Measurements from ENCODE around the gene CAMTA1. TPM values are rescaled to one million over a fixed set of nuclear protein-coding genes. Genes with fewer than 3 reads are reported as not detected.

Gene CAMTA1
- polyA plus RNA-seq, 1 of the 3 experiments (the other 2 are of a cell fraction) = 63.1 TPM

DNA sequence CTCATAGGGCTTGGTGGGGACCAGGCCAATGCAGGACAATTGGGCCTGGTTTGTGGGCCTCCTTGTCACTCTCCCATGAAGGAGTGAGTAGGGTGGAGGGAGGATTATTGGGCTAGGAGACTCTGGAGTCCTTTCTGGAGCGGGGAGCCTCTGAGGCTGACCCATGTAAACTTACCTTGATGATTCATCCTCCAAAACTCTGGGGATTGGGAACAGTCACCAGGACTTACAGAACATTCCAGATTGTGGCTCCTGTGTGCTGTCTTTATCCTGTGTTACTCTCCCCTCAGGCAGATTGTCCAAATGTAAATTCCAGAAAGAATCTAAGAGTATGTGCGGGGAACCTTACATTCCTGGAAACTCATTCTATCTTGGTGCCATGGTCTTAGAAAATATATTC, 197.6 kb downstream of the CAMTA1 start:
- POLR2A ChIA-PET = no interaction called here
- Histone ChIP-seq H4K20me1 (ENCODE audit: insufficient read depth) (no peaks in the 10 kb centered on the region), H3K4me2 (no peak overlapping the region), H3K9ac (no peak overlapping the region), H3K79me2 (ENCODE audit: insufficient read depth) (no peaks in the 10 kb centered on the region), H2AFZ (ENCODE audit: low read depth) (no peak overlapping the region), H3K27ac (ENCODE audit: low read depth in 2 of 2, low read length in 1 of 2) (no peak overlapping the region), H3K9me3 (no peaks in the 10 kb centered on the region), H3K4me3 (ENCODE audit: low read depth in 2 of 2, low read length in 1 of 2) (no peak overlapping the region), H3F3A (replicated peaks; ENCODE audit: insufficient read depth) (no peaks in the 10 kb centered on the region), H3K36me3 (replicated peaks in 1 of 2; ENCODE audit: control insufficient read depth in 1 of 2, insufficient read depth in 2 of 2, low read length in 1 of 2) (no peaks in the 10 kb centered on the region), H3K9me2 (no peaks in the 10 kb centered on the region), H3K4me1 (ENCODE audit: control insufficient read depth in 1 of 2, insufficient read depth in 2 of 2, low read depth in 1 of 2, low read length in 1 of 2) (no peaks in the 10 kb centered on the region), H3K27me3 (ENCODE audit: insufficient read depth) (no peaks in the 10 kb centered on the region)
- CTCF ChIA-PET = no interaction called here
- DNase-seq = no peak
- TF ChIP-seq EP300 (IDR thresholded peaks at IDR 0.05; ENCODE audit: borderline replicate concordance in 1 of 2, low read depth in 1 of 2, low read length in 1 of 2) (no peak), JUND (IDR thresholded peaks at IDR 0.05) (no peak), NFIC (IDR thresholded peaks at IDR 0.05; ENCODE audit: borderline replicate concordance) (no peak), USF2 (IDR thresholded peaks at IDR 0.05; ENCODE audit: borderline replicate concordance, low read depth, low read length) (no peak), SMC3 (IDR thresholded peaks at IDR 0.05; ENCODE audit: low read depth, low read length) (no peak), ELF1 (IDR thresholded peaks at IDR 0.05) (no peak), GATA2 (CRISPR knock-in tag; IDR thresholded peaks at IDR 0.05) (no peak), FOXM1 (IDR thresholded peaks at IDR 0.05; ENCODE audit: low read depth) (no peak), ZBTB33 (IDR thresholded peaks at IDR 0.05; ENCODE audit: borderline replicate concordance, low read depth) (no peak), CTCF (IDR thresholded peaks at IDR 0.05) (no peak), MEF2A (IDR thresholded peaks at IDR 0.05; ENCODE audit: borderline replicate concordance, low read depth) (no peak)
- TF ChIP-seq, protein P1, sequence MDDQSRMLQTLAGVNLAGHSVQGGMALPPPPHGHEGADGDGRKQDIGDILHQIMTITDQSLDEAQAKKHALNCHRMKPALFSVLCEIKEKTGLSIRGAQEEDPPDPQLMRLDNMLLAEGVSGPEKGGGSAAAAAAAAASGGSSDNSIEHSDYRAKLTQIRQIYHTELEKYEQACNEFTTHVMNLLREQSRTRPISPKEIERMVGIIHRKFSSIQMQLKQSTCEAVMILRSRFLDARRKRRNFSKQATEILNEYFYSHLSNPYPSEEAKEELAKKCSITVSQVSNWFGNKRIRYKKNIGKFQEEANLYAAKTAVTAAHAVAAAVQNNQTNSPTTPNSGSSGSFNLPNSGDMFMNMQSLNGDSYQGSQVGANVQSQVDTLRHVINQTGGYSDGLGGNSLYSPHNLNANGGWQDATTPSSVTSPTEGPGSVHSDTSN (IDR thresholded peaks at IDR 0.05) = no peak
- TF ChIP-seq, protein P2, sequence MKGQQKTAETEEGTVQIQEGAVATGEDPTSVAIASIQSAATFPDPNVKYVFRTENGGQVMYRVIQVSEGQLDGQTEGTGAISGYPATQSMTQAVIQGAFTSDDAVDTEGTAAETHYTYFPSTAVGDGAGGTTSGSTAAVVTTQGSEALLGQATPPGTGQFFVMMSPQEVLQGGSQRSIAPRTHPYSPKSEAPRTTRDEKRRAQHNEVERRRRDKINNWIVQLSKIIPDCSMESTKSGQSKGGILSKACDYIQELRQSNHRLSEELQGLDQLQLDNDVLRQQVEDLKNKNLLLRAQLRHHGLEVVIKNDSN (IDR thresholded peaks at IDR 0.05; ENCODE audit: borderline replicate concordance, low read depth) = no peak
- TF ChIP-seq, protein P3, sequence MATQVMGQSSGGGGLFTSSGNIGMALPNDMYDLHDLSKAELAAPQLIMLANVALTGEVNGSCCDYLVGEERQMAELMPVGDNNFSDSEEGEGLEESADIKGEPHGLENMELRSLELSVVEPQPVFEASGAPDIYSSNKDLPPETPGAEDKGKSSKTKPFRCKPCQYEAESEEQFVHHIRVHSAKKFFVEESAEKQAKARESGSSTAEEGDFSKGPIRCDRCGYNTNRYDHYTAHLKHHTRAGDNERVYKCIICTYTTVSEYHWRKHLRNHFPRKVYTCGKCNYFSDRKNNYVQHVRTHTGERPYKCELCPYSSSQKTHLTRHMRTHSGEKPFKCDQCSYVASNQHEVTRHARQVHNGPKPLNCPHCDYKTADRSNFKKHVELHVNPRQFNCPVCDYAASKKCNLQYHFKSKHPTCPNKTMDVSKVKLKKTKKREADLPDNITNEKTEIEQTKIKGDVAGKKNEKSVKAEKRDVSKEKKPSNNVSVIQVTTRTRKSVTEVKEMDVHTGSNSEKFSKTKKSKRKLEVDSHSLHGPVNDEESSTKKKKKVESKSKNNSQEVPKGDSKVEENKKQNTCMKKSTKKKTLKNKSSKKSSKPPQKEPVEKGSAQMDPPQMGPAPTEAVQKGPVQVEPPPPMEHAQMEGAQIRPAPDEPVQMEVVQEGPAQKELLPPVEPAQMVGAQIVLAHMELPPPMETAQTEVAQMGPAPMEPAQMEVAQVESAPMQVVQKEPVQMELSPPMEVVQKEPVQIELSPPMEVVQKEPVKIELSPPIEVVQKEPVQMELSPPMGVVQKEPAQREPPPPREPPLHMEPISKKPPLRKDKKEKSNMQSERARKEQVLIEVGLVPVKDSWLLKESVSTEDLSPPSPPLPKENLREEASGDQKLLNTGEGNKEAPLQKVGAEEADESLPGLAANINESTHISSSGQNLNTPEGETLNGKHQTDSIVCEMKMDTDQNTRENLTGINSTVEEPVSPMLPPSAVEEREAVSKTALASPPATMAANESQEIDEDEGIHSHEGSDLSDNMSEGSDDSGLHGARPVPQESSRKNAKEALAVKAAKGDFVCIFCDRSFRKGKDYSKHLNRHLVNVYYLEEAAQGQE (IDR thresholded peaks at IDR 0.05; ENCODE audit: low read depth, low read length) = no peak
- WGBS (ENCODE audit: low lambda C conversion rate) = 70% methylated on average over 1 of the region's 2 CpGs
